ENCODE data around the gene MSL1.

MSL1 gene

DNA sequence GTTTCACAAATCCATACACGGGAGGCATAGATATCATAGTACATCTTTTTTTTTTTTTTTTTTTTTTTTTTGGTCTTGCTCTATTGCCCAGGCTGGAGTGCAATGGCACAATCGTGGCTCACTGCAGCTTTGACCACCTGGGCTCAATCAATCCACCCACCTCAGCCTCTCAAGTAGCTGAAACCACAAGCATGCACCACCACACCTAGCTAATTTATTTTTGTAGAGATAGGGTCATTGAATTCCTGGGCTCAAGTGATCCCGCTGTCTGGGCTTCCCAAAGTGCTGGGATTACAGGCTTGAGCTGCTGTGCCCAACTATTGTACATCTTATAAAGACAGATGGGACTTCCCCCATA is 52.0 kb downstream of the MSL1 start:
- DNase-seq (ENCODE audit: low read depth in 3 of 3, low spot score in 1 of 3): no peak

DNA sequence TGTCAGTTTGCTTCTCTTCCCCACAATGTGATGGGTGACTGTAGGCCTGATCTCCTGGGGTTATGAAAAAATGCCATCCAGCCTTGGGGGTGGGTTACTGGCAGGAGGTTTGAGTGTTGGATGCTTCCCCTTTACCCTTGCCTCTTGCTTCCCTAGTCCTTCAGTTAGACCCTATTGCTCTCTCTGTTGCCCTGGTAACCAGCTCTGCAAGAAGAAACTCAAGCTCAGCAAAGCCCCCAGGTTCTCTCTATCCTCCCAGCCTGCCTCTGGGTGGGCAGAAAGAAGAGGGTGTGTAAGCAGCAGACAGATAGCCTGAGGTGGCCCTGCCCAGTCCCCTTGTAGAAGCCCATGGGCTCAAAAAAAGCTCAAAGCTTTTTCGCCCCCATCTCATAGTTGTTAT is 52.7 kb downstream of the MSL1 start:
- no peak for DNase-seq (ENCODE audit: low read depth in 3 of 3, low spot score in 1 of 3)

DNA sequence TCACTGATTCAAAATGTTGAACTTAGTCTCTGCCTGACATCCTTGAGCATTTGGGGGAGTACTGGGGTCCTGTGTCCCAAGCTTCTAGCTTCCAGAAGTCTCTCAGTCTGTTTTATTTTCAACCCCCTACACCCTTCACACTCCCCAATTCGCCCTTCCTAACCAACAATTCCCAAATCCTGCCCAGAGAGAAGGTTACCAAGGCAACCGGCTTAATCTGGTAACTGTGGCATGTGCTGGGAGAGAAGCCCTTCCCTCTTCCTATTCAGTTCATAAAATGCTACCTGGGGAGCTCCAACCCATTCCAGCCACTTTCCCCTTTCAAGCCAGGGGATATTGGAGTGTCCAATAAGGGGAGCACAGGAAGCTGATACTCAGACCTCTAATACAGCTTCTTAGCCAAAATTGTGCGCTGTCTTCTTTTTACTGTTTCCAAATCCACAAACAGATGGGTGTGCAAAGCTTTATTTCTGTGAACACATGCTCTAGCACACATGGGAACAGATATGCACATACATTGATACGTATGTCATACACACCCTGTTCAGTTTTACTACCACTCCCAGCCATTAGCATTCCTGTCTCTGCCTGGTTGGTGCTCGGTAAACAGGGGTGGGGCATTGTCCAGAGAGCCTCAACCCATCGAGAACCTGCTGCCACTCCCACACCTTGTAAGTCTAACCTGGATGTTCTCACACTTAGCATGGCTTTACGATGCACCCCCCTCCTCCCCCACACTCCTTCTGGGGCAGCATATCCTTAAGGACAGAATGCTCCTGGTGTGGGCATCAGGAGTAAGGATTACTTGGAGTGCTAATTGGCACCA is 54.4 kb downstream of the MSL1 start:
- DNase-seq (ENCODE audit: low read depth in 3 of 3, low spot score in 1 of 3): no peak

DNA sequence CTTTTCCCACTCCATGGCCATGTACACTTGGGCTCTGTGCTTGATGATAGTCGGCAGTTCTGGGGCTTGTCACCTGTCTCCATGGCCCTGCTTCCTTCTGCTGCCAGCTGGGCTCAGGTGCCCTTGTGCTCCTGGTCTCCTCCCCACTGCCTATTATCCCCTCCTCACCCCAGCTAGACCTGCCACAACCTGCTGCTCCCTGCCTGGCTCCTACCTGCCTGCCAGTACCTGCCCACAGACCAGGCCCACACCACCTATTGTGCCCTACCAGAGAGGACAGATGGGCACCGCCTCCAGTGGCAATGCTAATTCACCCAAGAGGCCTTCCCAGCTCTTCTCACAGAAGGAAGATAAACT is 55.0 kb downstream of the MSL1 start:
- no peak for DNase-seq (ENCODE audit: low read depth in 3 of 3, low spot score in 1 of 3)

DNA sequence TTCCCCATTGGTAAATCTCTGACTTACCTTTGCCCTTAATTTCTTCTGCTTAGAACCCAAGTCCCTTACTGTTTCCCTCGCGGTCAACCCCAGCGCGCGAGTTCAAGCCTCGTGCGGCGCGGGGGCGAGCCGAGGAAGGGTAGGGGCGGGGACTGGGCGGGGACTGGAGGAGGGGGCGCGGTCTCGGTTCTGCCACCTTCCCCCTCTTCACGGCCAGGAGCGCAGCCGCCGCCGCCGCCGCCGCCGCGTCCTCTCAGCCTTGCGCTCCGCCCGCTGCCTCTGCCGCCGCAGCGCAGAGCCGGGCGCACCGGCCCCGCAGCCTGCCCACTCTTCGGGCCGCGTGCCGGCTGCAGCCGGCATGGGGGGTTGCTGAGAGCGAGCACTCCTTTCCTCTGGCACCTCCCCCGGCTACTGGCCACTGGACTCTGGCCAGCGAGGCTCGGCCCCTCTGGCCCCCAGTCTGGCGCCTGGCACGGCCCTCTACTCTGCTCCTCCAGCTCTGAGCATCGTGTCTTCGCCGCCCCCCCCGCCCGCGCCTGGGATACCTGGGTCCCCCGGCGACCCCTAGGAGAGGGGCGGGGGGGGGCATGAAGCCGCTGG is 55.6 kb downstream of the MSL1 start, which contains the start of gene RAPGEFL1:
Gene RAPGEFL1 (plus strand): TSS at position 196 of the 600 bp plus-strand sequence. CDS start 392 bp downstream, at position 588.
- DNase-seq (ENCODE audit: low read depth in 3 of 3, low spot score in 1 of 3): peak; percentile 52 to 87 (median 67)

DNA sequence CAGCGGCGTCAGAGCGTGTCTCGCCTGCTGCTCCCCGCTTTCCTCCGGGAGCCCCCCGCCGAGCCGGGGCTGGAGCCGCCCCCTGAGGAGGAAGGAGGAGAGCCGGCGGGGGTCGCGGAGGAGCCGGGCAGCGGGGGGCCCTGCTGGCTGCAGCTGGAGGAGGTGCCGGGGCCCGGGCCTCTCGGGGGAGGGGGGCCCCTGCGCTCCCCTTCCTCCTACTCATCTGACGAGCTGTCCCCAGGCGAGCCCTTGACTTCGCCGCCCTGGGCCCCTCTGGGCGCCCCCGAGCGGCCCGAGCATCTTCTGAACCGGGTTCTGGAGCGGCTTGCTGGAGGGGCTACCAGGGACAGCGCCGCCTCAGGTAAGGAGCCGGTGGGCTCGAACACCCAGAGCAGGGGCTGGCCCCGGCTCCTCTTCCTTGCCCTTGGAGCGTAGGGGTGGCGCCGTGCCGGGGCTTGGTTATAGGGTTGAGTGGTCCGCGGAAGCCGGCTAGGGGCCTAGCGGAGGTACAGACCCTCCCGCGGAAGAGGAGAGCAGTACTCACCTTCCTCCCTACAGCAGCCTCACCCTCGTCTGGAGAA is 56.3 kb downstream of the MSL1 start:
- no peak for DNase-seq (ENCODE audit: low read depth in 3 of 3, low spot score in 1 of 3)

DNA sequence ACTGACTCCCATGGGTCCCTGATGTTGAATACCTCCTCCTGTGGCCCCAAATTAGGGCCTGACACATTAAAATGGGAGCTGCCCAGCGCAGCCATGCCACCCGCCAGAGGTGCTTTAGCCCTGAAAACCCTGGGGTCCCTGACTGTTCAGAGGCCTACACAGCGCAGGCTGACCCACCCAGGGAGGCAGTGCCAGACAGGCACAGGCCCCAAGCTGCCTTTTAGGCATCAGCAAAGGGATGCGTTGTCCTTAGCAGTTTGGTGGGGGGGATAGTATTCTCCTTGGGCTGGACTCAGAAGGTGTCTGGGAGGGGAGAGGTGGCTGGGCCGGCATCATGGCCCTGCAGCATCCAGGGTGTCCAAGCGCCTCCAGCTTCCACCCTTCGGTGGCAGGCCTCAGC is 56.9 kb downstream of the MSL1 start:
- no peak for DNase-seq (ENCODE audit: low read depth in 3 of 3, low spot score in 1 of 3)

DNA sequence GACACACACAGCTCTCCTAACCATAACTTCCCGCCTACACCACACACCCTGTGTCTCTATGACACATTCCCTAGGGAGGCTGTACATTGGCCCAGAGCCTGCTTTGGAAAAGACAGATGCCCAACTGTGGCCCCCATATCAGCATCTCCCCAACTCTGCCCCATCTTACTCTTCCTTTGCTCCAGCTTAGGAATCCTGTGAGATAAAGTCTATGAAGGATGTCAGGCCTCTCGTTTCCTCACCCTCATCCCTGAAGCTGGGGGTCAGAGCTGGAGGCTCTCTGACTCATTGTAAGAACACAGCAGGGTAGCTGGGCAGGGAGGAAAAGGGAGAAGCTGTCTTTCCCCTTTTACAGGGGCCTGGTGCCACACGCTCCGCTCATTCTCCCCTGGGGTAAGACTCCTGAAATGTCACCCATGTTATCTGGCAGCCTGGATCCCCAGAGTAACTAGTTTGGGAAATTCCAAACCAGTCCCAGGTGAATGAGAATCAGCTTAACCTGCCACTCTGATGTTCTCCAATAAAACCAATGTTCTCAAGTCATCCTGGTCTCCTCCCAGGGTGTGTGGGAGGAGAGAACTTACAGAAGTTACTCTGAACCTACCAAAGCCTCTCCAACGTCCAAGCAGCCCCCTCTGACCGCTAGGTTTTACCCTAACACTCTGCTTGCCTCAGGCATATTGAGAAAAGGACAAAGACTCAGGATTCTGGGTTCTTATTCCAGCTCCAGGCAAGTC is 58.3 kb downstream of the MSL1 start:
- DNase-seq (ENCODE audit: low read depth in 3 of 3, low spot score in 1 of 3): no peak

DNA sequence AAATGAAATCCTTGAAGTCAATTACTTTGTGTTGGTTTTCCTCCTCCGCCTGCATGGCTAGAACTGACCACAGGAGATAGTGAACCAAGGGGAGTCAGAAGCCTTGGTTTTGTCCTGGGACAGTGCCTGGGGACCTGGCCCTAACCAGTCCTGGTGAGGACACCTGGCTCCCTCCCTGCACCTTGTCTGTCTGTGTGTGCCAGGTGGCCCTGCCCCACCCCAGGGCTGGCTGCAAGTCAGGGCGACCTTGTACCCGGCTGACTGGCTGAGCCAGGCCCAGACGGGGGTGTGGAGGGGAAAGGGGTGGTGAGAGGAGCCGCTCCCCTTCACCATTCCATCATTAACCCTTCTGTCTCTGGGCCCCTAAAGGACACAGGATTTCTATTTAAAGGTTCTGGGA is 58.9 kb downstream of the MSL1 start:
- DNase-seq (ENCODE audit: low read depth in 3 of 3, low spot score in 1 of 3): no peak

DNA sequence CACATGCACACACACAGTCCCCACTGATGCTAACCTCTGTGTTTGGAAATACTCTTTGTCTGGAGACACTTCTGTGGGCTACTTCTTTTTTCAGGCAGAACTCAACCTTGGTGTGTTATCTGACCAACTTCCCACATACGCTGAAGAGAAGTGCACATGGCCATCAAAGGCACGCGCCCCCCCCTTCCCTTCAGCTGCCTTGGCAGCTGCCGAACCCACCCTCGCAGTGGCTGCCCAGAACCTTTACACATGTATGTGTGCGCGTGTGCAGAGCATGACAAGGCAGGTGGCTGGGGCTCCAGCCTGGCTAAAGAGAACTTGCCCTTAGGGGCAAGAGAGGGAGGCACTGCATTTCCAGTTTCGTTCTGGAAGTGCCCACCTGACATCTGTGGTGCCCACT is 59.4 kb downstream of the MSL1 start:
- DNase-seq (ENCODE audit: low read depth in 3 of 3, low spot score in 1 of 3): no peak

DNA sequence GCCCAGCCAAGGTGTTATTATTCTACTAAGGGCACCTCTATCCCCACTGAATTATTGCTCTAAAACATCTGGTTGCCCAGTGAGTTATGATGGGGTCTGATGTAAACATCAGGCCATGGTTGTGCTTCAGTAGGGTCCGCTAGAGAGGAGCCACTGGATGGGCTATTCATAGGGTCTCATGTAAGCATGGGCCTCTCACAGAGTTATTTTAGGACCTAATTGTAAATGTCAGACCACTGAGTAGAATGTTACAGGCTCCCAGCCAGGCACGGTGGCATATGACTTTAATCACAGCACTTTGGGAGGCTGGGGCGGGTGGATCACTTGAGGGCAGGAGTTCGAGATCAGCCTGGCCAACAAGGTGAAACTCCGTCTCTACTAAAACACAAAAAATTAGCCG is 60.8 kb downstream of the MSL1 start:
- DNase-seq (ENCODE audit: low read depth in 3 of 3, low spot score in 1 of 3): no peak
